HG02588 (cell line): Measurements from ENCODE around the gene APOBEC4.

Source experiments
- ATAC-seq: cut with Tn5 transposase; IDR thresholded peaks from one replicate; pipeline ENCODE4 v1.9.1; 2021; ENCODE audit warnings: mild to moderate bottlenecking, moderate library complexity; ENCODE audit not compliant: unreplicated experiment

The APOBEC4 gene

DNA sequence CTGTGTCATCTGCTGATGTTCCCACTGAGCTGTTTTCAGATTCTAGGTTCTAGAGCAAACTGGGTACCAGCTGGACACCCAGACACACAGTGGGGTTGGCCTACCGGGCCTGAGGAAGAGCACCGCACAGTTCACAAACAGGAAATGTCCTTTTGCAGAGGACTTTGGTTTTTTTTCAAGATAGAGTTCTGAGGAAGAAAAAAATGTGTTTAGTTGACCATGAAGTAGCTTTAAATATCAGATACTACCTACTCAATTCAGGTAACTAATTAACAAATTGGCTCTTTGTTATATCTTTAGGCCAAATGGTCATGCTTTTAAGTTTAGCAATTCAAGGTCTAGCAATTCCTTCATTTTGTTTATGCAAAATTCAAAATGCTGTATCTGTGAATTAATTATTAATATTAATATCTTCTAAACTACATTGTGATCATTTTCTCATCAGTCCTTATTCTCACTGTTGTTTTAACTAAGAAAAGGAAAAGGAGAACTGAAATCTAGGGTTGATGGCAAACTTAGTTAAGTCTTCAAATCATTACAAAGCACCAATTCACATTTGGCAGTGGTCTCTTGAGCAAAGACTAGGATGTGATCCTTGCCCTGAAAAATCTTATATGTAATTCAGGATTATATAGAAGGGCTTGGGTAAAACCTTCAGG, 45.7 kb downstream of the APOBEC4 start:
- ATAC-seq, result peak; percentile 35

DNA sequence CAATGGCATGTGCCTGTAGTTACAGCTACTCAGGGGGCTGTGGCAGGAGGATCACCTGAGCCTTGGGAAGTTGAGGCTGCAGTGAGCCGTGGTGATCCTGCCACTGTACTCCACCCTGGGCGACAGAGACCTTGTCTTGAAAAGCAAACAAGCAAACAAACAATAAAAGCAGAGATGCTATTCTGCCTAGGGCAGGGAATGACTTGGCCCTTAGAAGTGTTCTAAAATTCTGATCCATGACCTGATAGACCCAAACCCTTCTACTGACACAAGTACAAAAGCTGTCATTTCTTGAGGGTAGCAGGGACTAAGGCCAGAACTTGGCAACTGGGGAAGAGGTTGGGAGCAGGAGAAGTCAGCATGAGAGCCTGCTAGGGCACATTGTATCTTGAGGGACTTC, 47.2 kb downstream of the APOBEC4 start:
- no peak for ATAC-seq

DNA sequence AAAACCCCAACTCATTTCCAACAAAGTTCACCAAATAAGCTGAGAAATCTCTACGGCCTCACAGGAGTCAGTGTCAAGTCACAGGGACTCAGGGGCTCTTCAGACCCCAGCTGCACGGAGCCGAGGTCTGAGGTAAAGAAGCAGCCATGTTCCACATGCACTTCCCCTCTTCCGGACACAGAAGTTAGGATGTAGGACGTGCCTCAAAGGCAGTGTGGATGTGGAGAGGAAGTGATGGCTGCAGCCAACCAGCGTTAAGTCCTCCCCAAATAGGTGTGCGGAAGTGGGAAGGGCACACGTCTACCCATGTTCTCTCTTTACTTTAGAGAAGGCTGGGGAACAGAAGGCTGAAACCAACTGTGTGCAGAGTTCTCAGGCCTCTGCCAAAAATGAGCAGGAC, 48.3 kb downstream of the APOBEC4 start:
- peak; percentile 3 for ATAC-seq

DNA sequence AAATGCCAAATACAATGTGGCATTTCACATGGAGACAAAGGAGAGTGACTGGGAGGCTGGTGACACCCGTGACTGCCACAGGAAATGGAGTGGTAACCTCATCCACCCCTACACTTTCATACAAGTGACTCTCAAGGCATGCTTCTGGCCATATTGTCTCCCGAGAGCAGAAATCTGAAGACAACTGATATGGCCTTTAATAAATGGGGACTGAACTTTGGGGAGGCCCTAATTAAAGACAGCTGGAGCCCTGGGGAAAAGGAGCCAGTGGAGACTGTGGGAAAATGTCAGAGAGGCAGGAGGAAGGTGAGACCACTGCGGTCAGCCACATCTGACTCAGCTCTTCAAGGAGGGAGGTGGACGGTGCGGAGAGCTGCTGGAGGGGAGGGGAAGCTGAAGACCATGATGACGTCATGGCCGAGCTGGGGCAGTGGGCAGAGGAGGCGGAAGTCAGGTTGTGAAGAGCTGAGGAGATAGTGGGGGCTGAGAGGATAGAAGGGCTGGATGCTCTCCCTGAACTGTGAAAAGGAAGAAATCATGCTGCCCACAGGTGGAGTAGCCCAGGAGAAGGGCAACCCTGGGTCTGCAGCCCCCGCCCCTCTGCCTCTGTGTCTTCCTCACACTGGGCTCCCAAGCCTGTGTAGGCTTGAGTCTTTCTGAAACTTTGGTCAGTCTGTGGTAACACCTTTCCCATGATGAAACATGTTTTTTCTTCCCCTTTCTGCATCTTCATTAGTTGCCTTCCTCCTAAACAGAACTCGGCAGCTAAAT, 48.9 kb downstream of the APOBEC4 start:
- peak; percentile 42 for ATAC-seq

DNA sequence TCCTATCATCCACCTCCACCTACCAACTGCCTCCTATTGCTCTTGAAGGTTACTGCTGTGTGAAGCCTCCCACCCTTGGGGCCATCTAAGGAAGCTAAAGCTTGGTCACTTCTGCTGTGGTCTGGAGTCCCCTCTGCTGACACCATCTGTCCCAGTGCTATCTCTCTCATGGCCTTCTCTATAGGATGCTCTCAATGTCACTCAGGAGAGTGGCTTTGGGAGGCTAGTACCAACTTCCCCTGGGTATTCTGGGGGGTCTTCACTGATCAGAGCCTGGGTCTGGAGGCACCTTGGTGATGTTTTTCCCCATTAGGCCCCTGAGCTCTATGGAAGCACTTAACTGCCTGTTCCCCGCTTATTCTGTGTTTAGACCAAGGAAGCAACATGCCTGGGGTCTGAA, 50.6 kb downstream of the APOBEC4 start:
- ATAC-seq, result no peak

DNA sequence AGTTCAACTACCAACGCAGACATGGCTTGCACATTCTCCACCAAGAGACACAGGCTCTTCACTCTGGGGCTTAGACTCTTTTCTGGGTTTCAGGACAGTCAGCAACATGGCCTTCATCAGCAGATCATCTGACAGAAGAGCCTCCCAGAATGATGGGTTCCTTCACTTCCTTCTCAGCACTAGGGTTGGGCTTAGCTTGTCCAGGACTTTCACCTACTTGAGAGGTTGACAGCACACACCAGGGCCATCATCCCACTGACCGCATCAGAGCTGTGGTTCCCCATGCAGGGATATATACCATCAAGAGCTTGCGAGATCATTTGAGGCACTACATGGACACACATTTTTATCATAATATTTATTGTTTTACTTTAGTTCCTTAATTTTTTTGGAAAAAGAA, 52.5 kb downstream of the APOBEC4 start:
- ATAC-seq, result no peak

DNA sequence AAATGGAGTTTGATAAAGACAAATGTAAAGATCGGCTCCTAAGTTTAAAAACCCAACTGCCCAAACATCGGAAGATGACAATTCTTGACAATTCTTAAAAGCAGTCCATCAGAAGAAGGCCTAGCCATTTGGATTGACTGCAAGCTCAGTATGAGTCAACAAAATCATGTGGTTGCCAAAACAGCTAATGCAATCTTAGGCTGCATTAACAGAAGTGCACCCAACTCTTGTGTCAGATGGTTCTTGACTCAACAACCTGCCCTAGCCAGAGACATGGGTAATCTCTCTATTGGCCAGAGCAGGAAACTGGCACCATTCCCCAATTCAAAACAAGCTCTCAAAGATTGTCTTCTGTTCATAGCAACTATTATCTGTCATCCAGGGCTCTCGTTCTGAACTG, 53.0 kb downstream of the APOBEC4 start:
- ATAC-seq, result no peak

DNA sequence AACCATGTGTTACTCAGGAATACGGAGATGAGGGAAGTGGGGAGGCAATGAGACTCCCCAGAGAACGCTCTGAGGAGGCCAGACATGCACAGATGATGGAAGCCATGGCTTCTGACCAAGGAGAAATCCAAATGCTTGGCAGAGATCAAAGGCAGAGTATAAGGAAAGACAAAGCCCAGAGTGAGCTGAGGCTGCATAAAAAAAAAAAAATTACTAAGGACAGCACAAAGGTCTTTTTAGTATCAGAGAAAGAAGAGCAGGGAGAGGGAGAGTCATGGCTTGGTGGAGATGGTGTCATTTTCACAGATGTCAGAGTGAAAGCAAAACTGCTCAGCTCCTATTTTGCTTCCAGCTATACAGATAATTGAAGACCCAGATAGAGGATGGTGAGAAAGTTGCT, 54.7 kb downstream of the APOBEC4 start:
- peak; percentile 57 for ATAC-seq

DNA sequence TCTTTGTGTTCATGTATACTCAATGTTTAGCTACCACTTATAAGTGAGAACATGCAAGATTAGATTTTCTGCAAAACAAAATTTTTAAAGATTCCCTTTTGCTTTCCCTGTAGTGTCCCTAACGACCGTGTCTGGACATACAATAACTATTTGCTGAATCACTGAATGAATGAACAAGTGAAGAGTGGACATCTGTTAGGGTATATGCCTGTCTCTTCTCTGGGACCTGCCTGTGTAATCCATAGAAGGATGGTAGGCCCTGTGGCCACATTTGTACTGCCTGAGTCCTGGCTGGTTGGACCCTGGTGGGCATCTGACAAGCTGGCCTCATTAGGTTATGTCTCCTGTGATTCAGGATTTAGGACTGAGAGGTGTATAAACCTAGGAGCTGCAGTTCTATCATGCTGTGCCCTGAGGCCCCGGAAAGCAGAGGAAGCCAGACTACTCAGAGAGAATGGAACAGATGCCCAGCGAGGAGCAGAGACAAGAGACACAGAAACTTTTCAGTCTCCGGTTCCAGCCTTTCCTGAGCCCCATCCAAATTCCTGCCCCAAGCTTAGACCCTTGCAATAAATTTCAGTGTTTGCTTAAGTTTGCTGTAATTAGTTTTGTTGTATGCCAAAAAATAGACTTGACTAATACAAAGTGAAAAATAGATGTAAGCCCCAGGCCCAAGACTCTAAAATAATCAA, 55.3 kb downstream of the APOBEC4 start:
- no peak for ATAC-seq

DNA sequence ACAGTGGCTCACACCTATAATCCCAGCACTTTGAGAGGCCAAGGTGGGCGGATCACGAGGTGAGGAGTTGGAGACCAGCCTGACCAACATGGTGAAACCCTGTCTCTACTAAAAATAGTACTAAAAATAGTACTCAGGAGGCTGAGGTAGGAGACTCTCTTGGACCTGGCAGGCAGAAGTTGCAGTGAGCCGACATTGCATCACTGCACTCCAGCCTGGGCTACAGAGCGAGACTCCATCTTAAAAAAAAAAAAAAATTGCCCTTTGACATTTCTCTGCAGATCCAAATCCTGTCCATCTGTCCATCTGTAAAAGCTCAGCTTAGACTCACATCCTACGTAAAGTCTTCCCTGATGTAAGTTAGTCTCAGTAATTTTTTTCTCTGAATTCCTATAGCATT, 56.6 kb downstream of the APOBEC4 start:
- ATAC-seq, result no peak
